GM12874 (cell line): ENCODE measurements around the gene CALB2.

Experiments used
- TF ChIP-seq, protein P1 (sequence below): IDR thresholded peaks from 2 replicates; pipeline ENCODE4 v1.5.1; 2011; ENCODE audit warnings: low read depth, mild to moderate bottlenecking, control low read depth, low read length, moderate library complexity; ENCODE audit not compliant: insufficient read depth

Gene CALB2

DNA sequence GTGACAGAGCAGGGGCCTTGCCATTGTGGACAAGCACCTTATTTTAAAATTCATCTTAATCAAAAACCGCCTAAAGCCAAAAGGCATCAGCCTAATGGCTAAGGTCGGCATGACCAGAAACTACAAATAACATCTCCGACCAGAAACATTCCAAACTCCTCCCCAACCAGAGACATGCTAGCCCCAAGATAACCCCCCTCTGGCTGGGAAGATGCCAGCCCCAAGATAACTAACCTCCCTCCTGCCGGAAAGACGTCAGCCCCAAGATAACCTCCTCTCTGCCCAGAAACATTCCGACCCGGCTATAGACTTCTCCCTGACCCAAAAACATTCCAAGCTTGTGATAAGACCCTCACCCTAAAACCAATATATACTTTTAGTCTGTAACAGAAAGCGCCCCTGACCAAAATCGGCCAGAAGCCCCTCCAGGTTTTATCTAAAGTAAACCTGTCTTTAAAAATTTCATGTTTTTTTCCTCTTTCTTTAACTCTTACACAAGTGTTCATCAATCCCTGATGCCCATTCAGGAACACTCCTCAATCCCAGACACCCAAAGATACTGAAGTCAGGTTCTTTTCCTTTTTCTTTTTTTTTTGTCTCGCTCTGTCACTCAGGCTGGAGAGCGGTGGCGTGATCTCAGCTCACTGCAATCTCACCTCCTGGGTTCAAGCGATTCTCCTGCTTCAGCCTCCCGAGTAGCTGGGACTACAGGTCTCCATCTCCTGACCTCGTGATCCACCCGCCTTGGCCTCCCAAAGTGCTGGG, 50.7 kb downstream of the CALB2 start:
- TF ChIP-seq, protein P1, sequence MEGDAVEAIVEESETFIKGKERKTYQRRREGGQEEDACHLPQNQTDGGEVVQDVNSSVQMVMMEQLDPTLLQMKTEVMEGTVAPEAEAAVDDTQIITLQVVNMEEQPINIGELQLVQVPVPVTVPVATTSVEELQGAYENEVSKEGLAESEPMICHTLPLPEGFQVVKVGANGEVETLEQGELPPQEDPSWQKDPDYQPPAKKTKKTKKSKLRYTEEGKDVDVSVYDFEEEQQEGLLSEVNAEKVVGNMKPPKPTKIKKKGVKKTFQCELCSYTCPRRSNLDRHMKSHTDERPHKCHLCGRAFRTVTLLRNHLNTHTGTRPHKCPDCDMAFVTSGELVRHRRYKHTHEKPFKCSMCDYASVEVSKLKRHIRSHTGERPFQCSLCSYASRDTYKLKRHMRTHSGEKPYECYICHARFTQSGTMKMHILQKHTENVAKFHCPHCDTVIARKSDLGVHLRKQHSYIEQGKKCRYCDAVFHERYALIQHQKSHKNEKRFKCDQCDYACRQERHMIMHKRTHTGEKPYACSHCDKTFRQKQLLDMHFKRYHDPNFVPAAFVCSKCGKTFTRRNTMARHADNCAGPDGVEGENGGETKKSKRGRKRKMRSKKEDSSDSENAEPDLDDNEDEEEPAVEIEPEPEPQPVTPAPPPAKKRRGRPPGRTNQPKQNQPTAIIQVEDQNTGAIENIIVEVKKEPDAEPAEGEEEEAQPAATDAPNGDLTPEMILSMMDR: no peak

DNA sequence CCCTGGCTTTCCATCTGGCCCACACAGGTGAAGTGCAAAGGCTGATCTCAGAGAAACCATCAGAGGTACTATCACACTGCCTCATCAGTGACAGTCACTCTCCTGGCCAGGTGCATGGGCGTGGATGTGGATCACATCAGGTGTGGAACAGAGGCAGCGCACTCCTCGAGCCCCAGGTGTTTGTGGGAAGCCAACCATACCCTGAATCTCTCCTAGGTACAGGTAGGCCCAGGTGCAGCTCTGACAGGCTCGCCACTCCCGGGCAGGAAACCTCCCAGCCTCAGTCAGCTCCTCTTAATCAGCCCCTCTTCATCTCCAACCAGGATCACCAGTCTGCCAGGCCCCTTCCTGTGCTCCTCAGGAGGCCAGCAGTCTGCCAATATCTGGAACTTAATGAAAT, 51.6 kb downstream of the CALB2 start:
- TF ChIP-seq, protein P1: no peak

DNA sequence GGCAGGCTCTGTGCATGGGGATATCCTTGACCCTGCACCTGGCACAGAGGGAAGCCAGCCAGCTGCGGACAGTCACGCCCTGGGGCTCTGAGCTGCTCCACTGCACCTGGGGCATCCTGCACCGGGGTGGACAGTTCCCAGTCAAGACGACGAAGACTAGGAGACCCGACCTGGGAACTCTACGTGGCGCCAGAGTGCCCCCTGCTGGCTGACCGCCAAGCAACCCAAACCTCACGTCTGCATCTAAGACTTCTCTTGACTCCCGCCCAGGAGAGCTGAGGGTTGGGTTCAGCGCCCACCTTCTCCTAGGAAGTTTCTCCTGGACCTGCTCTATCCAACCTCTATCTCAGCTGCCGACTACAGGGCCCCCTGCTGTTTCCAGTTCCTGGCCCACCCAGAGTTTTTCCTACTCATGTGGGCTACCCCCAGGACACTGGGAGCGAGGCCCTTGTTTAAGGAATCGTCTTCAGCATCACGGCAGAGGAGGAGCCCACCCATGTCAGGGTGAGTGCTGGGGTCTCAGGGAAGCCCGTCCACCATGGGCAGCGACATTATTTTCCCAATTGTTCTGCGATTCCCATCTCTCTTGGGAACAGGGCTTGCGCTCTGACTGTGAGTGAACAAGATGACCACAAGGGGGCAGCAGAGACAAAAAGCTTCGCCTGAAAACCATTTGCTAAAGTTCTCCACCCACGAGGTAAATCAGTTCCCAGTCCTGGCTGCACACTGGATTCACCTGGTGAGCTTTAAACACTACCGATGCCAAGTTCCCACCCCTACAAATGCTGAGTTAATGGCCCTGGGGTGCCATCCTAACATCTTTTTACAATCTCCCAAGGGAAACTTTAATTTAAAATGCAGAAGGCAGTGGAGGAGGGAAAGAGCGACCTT, 54.0 kb downstream of the CALB2 start:
- TF ChIP-seq, protein P1: peak; percentile 72

DNA sequence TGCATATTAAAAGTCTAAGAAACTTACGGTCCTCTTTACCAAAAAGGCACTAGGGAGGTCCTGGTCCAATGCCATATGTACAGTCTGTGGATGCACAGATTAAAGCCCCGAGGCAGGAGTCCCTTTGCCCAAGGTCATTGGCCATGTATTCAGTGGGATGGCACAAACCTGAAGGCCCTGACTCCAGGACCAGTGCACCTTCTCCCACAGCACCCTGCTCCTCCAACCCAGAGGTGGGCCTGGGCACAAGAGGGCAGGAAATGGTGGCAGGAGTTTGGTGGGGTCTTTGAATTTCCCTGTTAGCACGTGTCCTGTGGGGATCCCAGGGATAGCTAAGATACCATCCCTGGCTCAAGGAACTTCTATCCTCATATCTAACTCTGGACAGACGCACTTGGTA, 54.8 kb downstream of the CALB2 start:
- TF ChIP-seq, protein P1: no peak

GRCh38 chr16:71414038-71414437, 55.5 kb downstream of the CALB2 start:
- TF ChIP-seq, protein P1: no peak

DNA sequence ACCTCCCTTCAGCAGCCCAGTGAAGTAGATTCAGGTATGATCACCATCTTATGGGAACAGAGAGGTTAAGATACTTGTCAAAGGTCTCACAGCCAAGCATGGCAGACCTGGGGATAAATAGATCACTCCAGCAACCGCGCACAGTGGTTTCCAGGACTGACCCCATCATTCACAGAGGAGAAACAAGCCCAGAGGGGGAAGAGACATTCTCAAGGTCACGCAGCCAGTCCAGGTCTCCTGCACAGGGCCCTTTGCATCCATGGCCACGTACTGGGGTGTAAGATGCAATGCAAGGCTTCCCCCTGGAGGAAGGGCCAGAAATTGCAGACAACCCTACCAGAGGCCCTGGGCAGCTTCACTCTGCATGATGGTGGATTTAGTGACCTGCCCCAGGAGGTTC, 63.4 kb downstream of the CALB2 start:
- TF ChIP-seq, protein P1: peak; percentile 62; the same call in 1 of the 2 replicates

DNA sequence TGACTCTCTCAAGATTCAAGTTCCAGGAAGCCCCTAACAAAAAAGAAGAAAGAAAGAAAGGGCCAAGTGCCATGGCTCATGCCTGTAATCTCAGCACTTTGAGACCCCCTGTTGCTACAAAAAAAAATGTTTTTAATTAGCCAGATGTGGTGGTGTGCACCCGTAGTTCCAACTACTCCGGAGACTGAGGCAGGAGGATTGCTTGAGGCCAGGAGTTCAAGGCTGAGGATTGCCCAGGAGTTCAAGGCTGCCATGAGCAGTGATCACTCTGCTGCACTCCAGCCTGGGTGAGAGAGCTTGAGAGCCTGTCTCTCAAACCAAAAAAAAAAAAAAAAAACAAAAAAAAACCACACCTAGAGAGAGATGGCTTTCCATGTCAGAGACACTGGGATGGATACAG, 64.5 kb downstream of the CALB2 start:
- TF ChIP-seq, protein P1: no peak
